ENCODE measurements around the gene ELOVL3. TPM values are rescaled to one million over a fixed set of nuclear protein-coding genes. Genes with fewer than 3 reads are reported as not detected.

Gene ELOVL3
- total RNA-seq, 4 donors from 2014 or later, result 0.81 TPM; not detected in 3

DNA sequence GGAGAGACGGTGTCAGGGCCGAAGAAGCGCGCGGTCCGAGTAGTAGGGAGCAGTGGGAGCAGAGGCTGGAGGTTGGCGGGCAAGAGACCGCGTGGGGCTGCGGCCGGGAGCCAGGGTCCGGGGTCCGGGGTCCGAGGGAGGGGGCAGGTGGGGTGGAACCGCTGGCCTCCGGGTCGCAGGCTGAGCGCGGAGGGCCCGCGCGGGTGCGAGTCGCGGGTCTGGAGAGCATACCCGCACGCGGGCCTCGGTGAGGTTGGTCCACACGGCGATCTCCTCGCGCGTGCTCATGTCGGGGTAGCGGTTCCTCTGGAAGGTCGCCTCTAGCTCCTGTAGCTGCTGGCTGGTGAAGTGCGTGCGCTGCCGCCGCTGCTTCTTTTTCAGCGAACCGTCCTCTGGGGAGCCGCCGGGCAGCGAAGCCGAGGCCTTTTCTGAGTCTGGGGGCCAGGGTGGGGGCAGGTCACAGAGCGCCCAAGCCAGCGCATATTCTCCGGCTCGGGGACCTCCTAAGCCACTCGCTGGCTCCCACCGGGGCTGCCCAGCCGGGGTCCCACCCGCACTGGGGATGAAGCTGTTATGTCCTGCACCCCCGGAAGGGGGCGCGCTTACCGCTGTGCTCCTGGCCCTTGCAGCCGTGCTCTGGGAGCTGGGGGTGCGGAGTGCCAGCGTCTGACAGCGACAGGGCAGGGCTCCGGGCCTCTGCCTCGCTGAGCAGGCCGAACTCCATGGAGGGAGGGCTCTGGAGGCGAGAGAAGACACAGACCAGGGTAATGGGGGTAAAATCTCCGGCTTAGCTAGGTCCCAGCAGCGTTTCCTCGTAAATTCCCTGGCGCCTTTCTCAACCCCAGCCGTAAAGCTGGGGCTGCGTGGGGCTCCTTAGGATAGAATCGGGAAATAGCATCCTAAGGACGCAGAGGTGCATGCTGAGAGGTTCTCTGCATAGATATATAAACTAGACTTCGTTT lies 5.5 kb downstream of the ELOVL3 start:
- no peaks in the 10 kb centered on the region for H3K9me3 ChIP-seq
- H3K36me3 ChIP-seq, result no peaks in the 10 kb centered on the region
- peak; percentile 32 for ATAC-seq
- H3K4me3 ChIP-seq, result peak overlapping the region in 1 of 2 donors; percentile 52
- H3K27ac ChIP-seq, result no peak overlapping the region
- WGBS, 2 donors (ENCODE audit: low coverage in 1 of 2), result 0 to 15% methylated on average over 9 of the region's 76 CpGs
- H3K4me1 ChIP-seq, result peaks cover 0 to 26% (median 19%) of the 10 kb centered on the region in 3 donors
- H3K27me3 ChIP-seq, result peaks cover 95% of the 10 kb centered on the region
- no peak for TF ChIP-seq POLR2AphosphoS5 (IDR thresholded peaks at IDR 0.05)
- TF ChIP-seq, protein P1, sequence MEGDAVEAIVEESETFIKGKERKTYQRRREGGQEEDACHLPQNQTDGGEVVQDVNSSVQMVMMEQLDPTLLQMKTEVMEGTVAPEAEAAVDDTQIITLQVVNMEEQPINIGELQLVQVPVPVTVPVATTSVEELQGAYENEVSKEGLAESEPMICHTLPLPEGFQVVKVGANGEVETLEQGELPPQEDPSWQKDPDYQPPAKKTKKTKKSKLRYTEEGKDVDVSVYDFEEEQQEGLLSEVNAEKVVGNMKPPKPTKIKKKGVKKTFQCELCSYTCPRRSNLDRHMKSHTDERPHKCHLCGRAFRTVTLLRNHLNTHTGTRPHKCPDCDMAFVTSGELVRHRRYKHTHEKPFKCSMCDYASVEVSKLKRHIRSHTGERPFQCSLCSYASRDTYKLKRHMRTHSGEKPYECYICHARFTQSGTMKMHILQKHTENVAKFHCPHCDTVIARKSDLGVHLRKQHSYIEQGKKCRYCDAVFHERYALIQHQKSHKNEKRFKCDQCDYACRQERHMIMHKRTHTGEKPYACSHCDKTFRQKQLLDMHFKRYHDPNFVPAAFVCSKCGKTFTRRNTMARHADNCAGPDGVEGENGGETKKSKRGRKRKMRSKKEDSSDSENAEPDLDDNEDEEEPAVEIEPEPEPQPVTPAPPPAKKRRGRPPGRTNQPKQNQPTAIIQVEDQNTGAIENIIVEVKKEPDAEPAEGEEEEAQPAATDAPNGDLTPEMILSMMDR (IDR thresholded peaks at IDR 0.05), result peak in 3 of 4 experiments; percentile 53 to 74 (median 66)

DNA sequence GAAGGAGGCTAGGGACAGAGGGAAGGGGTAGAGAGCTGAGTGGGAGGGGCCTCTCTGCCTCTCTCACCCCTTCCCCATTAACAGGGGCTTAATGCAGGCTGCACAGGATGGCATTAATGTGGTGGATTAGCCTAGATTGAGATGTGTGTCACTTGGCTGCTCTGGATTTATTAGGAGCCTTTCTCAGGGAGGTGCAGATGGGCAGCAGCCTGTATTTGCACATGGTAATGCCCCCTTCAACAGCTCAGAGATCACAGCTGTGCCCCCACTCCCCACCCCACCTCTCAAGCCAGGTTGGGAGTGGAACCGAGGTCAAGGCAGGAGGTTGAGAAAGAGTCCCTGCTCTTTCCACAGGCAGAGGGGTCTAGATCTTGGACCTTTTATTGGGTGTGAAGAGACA lies 7.9 kb downstream of the ELOVL3 start:
- Histone ChIP-seq H3K27me3 (peaks cover 73% of the 10 kb centered on the region), H3K4me1 (peaks cover 0 to 23% (median 19%) of the 10 kb centered on the region in 3 donors)
- no peak for ATAC-seq

GRCh38 chr10:102234888-102235597 lies 8.9 kb downstream of the ELOVL3 start:
- H3K9me3 ChIP-seq, result no peaks in the 10 kb centered on the region
- WGBS, 2 donors (ENCODE audit: low coverage in 1 of 2), result 66 to 71% methylated on average over 1 to 7 of the region's 12 CpGs
- TF ChIP-seq EP300 (IDR thresholded peaks at IDR 0.05) (no peak), POLR2A (IDR thresholded peaks at IDR 0.05) (no peak), POLR2AphosphoS5 (IDR thresholded peaks at IDR 0.05) (no peak)
- TF ChIP-seq, protein P1 (IDR thresholded peaks at IDR 0.05), result no peak
- H3K27ac ChIP-seq, result no peak overlapping the region
- H3K4me1 ChIP-seq, result peaks cover 0 to 20% (median 16%) of the 10 kb centered on the region in 3 donors
- H3K4me3 ChIP-seq, result no peak overlapping the region
- ATAC-seq, result no peak
- peaks cover 65% of the 10 kb centered on the region for H3K27me3 ChIP-seq
- no peaks in the 10 kb centered on the region for H3K36me3 ChIP-seq

More for the DNA sequence above, 7.9 kb downstream of the ELOVL3 start:
- WGBS, 2 donors (ENCODE audit: low coverage in 1 of 2), result 100% methylated on average over 1 of the region's 1 CpG; no CpG with 5 or more reads in 1 of the 2 donors
- TF ChIP-seq, protein P1 (IDR thresholded peaks at IDR 0.05), result no peak
- TF ChIP-seq EP300 (IDR thresholded peaks at IDR 0.05) (no peak), POLR2AphosphoS5 (IDR thresholded peaks at IDR 0.05) (no peak), POLR2A (IDR thresholded peaks at IDR 0.05) (no peak)
- no peaks in the 10 kb centered on the region for H3K9me3 ChIP-seq
- no peak overlapping the region for H3K4me3 ChIP-seq
- H3K36me3 ChIP-seq, result no peaks in the 10 kb centered on the region
- no peak overlapping the region for H3K27ac ChIP-seq

DNA sequence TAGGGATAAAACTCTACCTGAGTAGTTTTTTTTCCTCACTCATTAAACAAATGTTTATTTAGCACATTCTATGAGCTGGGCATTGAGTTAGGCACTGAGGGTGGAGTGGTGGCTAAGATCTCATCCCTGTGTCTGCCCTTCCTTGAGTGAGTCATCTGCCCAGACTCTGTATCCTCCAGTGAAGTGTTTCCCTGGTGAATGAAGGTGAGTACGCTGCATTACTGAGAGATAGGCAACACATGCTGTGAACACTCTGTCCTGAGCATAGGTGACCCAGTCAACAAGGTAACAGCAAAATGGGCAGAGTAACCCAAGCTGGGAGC lies 9.5 kb downstream of the ELOVL3 start:
- ATAC-seq, result no peak
- no peak overlapping the region for H3K27ac ChIP-seq
- H3K4me3 ChIP-seq, result no peak overlapping the region
- TF ChIP-seq POLR2A (IDR thresholded peaks at IDR 0.05) (no peak), EP300 (IDR thresholded peaks at IDR 0.05) (no peak), POLR2AphosphoS5 (IDR thresholded peaks at IDR 0.05) (no peak)
- TF ChIP-seq, protein P1 (IDR thresholded peaks at IDR 0.05), result no peak
- 100% methylated on average over 1 of the region's 1 CpG; no CpG with 5 or more reads in 1 of the 2 donors for WGBS, 2 donors (ENCODE audit: low coverage in 1 of 2)
- H3K36me3 ChIP-seq, result no peaks in the 10 kb centered on the region
- peaks cover 63% of the 10 kb centered on the region for H3K27me3 ChIP-seq
- no peaks in the 10 kb centered on the region for H3K9me3 ChIP-seq
- H3K4me1 ChIP-seq, result peaks cover 0 to 20% (median 12%) of the 10 kb centered on the region in 3 donors
